Kidney glomerular epithelial cell (primary cell): ENCODE results near the gene SPOCK2.
"Not testable (repeated sequence)": the region's sequence is repeated elsewhere in the genome, so short reads cannot be mapped to it uniquely, and the experiment has no call there.

Experiments used
- DNase-seq: peaks from one replicate; lab custom pipeline; 2025; lab: John Stamatoyannopoulos, UW

SPOCK2 gene, protein sequence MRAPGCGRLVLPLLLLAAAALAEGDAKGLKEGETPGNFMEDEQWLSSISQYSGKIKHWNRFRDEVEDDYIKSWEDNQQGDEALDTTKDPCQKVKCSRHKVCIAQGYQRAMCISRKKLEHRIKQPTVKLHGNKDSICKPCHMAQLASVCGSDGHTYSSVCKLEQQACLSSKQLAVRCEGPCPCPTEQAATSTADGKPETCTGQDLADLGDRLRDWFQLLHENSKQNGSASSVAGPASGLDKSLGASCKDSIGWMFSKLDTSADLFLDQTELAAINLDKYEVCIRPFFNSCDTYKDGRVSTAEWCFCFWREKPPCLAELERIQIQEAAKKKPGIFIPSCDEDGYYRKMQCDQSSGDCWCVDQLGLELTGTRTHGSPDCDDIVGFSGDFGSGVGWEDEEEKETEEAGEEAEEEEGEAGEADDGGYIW

DNA sequence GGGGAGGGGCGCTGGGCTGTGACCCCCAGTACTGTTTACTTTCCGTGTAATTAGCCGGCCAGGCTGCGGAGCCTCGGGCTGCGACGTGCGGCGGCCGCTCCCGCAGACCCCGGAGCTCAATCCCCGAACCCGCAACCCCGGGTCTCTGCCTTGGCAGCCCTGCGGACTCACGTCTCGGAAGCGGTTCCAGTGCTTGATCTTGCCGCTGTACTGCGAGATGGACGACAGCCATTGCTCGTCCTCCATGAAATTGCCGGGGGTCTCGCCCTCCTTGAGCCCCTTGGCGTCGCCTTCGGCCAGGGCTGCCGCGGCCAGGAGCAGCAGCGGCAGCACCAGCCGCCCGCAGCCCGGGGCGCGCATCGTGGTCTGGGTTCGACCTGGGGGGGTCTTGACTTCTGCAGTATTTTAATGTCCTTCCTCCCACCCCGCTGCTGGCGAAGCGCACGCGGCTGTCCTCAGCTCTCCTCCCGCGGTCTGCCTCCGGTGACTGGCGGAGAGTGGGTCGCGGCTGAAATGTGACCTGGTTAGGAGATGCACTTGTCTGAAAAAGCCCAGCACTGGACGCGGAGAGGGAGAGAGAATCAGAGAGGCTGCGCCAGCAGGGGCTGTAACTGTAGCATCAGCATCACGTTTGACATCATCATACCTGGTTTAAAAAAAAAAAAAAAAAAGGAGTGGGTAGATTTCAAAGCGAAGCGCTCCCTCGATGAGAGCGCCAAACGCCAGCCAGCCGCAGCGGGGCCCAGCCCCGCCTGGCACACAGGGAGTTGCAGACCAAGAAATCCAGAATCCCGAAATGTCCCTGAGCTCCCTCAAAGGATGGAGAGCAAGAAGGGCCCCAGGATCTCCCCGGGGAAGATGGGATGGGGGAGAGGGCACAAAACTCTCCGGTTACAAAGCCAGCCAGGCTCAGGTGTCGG, at the start of gene SPOCK2:
Gene SPOCK2 (minus strand): TSS at position 583 of the 920 bp plus-strand sequence. CDS start 223 bp downstream, at position 360.
- DNase-seq: peak; percentile 22

DNA sequence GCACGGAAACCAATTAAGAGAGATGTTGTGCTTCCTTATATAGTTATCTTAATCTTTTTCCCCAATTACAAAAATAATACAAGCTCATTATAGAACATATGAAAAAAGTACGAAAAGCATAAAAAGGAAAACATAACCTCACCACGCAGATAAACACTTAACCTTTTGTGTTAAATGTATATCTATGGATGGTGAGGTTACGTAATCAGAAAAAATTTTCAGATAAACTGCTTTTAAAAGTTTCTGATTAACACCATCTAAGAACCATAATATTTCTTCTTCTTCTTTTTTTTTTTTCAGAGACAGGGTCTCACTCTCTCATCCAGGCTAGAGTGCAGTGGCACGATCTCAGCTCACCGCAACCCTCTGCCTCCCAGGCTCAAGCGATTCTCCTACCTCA, 49.2 kb upstream of the SPOCK2 start:
- no peak for DNase-seq

GRCh38 chr10:72136225-72136624, 47.9 kb upstream of the SPOCK2 start:
- not testable (repeated sequence) for DNase-seq

DNA sequence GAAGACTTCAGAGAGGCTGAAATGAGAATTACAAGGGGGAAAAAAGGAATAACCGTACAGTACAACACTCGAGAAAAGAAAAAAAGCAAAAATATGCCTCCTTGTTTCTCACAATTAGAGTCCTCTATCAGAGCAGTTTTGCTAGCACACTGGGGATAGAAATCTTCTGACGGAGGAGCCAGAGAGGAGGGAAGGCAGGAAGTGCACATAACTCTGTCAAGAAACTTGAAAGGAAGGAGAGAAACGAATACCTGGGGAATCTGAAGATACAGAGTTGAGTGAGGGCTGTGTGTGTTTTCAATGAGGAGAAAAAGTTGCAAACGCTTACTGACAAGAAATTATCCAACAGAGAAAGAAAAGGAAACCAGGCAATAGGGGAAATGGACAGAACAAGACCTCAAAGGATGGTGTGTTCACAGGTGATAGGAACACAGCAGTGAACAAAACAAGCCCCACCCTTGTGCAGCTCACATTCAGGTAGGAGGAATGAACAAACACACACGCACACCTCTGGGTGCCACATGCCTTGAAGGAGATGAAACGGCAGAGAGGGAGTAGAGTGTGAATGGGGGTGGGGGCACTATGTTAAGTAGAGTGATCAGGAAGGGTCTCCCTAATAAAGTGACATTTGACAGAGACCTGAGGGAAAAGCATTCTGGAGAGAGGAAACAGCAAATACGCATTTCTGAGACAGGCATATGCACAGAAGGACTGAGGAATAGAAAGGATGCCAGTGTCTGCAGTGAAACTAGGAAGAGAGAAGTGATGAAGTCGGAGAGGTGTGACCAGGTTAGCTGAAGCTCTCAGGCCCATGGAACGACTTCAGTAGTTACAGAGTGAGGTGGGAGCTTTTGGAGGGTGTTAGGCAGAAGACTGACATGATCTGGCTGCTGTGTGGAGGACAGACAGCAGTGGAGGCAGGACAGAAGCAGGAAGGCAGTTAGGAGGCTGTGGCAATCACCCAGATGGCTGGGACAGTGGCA, 46.7 kb upstream of the SPOCK2 start:
- DNase-seq: no peak

DNA sequence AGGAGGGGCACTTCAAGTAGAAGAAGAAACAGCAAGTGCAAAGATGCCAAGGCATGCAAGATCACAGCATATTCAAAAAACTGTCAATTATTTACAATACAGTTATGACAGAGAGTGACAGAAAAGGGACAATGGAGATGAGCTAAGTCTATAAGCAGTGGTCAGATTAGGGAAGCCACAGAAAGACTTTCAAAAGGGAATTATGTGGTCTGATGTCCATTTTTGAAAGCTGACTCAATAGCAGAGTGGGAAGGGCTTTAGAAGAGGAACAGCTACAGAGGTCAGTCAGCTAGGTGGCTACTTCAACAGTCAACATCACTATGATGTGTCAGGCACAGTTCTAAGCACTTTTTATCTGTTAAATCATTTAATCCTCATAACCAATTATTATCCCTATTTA, 45.2 kb upstream of the SPOCK2 start:
- peak; percentile 6 for DNase-seq

GRCh38 chr10:72132854-72133253, 44.5 kb upstream of the SPOCK2 start:
- DNase-seq: no peak

DNA sequence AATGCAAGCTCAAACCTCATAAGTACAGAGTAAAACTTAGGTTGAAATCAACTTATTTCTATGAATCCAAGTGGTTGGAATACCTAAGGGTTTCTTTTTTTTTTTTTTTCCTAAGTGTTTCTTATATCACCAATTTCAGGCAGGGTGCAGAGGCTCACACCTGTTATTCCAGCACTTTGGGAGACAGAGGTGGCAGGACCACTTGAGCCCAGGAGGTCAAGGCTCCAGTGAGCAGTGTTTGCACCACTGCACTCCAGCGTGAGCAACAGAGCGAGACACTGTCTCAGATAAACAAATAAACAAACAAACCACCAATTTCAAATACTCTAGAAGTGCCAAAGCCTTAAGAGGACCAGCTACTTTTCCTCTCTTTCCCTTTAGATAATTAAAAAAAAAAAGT, 39.2 kb upstream of the SPOCK2 start:
- DNase-seq: no peak

- DNase-seq: no peak
These were observed 38.5 kb upstream of the SPOCK2 start for GRCh38 chr10:72126872-72127232.

DNA sequence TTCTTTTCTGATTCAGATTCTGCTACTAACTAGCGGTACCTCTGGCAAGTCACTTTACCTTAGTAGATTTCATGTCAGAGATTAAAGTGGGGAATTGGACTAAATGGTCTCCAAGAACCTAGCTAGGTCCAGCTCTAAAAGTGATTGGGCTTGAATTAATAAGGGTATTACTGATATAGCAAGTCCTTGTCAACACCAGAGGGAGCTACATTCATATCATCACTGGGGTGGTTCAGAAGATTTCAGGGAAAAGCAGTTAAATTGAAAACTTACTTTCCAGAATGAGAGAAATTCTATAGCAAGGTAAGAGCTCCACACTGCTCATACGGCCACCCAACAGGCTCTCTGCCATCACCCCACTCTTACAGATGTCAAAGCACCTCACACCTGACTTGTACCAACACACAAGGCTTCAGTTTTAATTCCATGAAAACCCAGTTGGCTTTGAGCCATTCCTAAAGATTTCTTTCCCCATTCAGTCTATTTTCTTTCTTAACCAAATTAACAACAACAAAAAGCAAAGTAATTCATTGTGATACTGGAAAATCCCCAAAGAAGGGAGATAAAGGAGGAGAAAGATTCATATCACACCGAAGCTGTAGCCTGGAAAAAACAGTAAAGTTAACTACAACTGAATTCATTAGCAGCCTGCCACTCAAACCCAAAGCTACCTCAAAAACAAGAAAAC, 38.0 kb upstream of the SPOCK2 start:
- no peak for DNase-seq

GRCh38 chr10:72124989-72125388, 36.6 kb upstream of the SPOCK2 start:
- DNase-seq: peak; percentile 71

DNA sequence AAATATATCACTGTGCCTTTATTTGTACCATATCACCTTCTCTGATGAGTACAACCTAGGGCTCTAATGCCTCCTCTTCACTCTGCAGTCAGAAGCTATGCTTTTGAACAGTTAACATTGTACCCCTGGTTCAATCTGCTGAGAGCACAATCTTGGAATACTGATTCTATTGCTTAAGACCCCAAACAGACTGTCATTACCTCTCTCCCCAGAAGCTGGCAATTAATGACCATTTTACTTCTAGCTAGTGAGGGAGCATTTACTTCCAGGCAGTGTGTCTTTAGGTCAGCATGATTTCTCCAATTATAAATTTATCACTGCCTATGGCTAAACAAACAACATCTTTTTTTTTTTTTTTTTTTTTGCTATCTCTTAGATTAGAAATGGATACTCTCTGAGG, 36.0 kb upstream of the SPOCK2 start:
- no peak for DNase-seq

- no peak for DNase-seq
These were observed 35.3 kb upstream of the SPOCK2 start for GRCh38 chr10:72123616-72124015.

GRCh38 chr10:72122221-72122620, 33.9 kb upstream of the SPOCK2 start:
- DNase-seq: no peak

- DNase-seq: no peak
These were observed 33.0 kb upstream of the SPOCK2 start for GRCh38 chr10:72121389-72121788.

DNA sequence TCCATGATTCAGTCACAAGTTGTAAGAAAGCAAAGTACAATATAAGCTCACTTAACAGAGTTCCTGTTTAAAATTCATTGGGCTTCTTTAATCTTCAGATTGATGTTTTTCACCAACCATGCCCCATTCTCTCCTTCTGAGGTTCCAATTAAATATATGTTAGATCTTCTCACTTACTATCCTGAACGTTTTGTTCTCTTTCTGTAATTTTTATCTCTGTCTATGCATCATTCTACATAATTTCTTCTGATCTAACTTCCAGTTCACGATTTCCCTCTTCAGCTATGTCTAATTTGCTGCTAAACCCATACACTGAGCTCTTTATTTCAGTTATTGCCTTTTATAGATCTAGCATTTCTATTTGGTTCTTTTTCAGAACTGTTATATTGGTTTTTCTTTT, 28.0 kb upstream of the SPOCK2 start:
- no peak for DNase-seq

DNA sequence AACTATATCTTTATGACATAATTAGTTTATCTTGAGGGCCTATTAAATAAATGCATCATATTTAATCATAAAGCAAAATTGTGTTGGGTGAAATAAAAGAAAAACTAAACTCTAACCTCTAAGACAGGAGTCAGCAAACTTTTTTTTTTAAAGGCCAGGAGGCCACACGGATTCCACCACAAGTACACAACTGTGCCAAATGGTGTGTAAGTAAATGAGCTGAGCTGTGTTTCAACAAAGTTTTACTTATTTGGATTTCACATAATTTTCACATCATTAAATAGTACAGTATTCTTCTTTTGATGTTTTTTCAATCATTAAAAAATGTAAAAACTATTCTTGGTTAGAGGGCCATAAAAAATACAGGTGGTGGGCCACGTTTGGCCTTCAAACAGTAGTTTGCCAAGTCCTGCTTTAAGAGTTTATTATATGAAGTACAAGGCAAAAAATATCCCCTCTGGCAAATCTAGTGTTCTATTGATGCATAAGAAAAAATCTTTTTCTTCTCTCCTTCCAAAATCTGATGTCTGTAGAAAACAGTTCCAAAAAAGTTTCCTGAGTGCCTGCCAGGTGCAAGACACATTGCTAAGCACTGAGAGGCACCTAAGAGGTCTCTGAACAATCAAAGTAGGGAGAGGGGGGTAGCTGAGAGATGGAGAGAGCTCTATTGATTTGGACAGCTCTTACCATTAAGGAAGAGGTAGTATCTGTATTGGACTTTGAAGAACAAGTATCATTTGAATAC, 26.5 kb upstream of the SPOCK2 start:
- no peak for DNase-seq

- no peak for DNase-seq
These were observed 22.5 kb upstream of the SPOCK2 start for GRCh38 chr10:72110673-72111401.

DNA sequence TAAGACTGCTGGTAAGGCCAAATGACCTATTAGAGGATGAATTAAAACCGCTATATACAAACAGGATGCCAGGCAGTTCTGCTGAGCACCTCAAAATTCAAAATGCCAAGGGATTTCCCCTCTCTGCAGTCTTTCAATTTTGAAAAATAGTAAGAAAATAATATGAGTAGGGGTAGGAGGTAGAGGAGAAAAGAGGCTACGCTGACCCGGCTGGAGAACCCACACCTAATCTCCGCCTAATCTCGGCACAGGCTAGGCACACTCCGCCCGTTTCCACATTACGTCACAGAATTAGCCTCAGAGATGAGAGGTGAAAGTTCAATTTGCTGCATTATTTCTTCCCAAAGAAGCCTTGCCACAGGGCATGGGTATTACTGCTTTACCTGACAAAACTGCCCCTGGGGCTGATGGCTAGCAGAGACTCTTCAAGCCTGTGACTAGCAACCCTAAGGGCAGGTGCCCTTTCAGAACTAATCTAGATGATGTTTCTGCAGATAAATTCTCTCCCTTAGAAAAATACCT, 21.3 kb upstream of the SPOCK2 start:
- DNase-seq: no peak

DNA sequence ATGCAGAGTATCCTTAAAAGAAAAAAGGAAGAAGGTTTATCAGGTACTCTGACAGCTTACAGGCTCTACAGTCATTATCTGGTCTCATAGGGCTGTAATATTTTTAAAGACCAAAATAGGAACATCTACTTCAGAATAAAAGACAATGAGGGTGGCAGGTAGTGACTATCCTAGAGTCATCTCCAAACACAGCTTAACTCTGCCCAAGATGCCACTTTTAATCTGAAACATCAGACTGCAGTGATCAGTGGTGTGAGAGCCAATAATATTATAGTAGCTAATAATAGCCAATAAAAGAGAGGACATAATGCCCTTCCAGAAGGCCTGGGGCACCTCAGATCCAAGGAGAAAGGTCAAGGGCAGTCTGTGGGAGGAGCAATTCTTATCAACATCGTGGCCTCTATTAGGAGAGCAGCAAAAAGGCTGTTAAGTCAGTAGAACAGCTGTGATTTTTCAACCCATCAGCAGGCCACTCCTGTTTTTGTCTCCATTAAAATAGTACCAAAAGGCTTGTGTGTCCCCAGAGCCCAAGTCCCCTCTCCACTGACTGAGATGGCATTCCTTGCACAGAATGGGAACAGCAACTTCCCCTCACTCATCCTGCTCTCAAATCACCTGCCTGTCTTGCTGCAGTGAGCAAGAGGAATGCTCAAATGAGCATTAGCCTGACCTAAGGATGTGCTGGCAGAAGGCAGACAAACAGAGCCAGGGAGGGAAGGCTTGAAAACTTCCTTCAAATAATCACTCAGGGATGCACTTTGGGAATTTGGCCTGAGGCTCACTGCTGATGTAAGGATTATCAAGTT, 20.7 kb upstream of the SPOCK2 start:
- DNase-seq: peak; percentile 88
